ENCODE data around the gene FAT1. TPM values are rescaled to one million over a fixed set of nuclear protein-coding genes. Genes with fewer than 3 reads are reported as not detected.

The FAT1 gene
- total and polyA plus RNA-seq, 9 of the 15 experiments (the other 6 are each of a cell fraction or from before 2014, with no cell fraction given), result 6.0 to 38.4 (median 21.4) TPM

- TF ChIP-seq ZNF778 (CRISPR knock-in tag; IDR thresholded peaks at IDR 0.05) (no peak), NFE2 (IDR thresholded peaks at IDR 0.05; ENCODE audit: low read depth) (no peak), DACH1 (IDR thresholded peaks at IDR 0.05; ENCODE audit: partially characterized antibody) (no peak), MBD1 (CRISPR knock-in tag; IDR thresholded peaks at IDR 0.05) (no peak), HCFC1 (IDR thresholded peaks at IDR 0.05; ENCODE audit: low read depth, low read length) (no peak), HNRNPK (IDR thresholded peaks at IDR 0.05; ENCODE audit: low read depth, low read length, poor library complexity, severe bottlenecking) (no peak), POLR2B (IDR thresholded peaks at IDR 0.05; ENCODE audit: low read depth, partially characterized antibody) (peak; percentile 34), XRCC3 (IDR thresholded peaks at IDR 0.05) (no peak), ZNF143 (CRISPR knock-in tag; IDR thresholded peaks at IDR 0.05) (no peak), CBX2 (IDR thresholded peaks at IDR 0.05; ENCODE audit: insufficient read depth, low read length, poor library complexity, severe bottlenecking) (no peak), U2AF2 (optimal IDR thresholded peaks at IDR 0.05; ENCODE audit: low read depth, low read length) (no peak), BHLHE40 (IDR thresholded peaks at IDR 0.05; ENCODE audit: low read length) (0 out of 2 replicates have a peak, but pooled peaks have one; percentile 28), BCOR (IDR thresholded peaks at IDR 0.05) (no peak), HNRNPH1 (optimal IDR thresholded peaks at IDR 0.05; ENCODE audit: low read depth, low read length) (no peak), SOX6 (IDR thresholded peaks at IDR 0.05) (no peak), MEF2D (tag; conservative IDR thresholded peaks at IDR 0.05; ENCODE audit: low read depth) (no peak), CHD2 (IDR thresholded peaks at IDR 0.05; ENCODE audit: low read depth, low read length) (peak; percentile 68), SIX5 (IDR thresholded peaks at IDR 0.05; ENCODE audit: borderline replicate concordance in 1 of 2, insufficient read depth in 1 of 2, low read depth in 1 of 2, low read length in 2 of 2) (no peak), ZNF224 (CRISPR knock-in tag; IDR thresholded peaks at IDR 0.05) (no peak), ZNF311 (CRISPR knock-in tag; IDR thresholded peaks at IDR 0.05) (no peak), BCLAF1 (IDR thresholded peaks at IDR 0.05; ENCODE audit: borderline replicate concordance in 1 of 2, control insufficient read depth in 1 of 2, low read depth in 2 of 2, low read length in 1 of 2) (no peak)
- TF ChIP-seq, protein P1, sequence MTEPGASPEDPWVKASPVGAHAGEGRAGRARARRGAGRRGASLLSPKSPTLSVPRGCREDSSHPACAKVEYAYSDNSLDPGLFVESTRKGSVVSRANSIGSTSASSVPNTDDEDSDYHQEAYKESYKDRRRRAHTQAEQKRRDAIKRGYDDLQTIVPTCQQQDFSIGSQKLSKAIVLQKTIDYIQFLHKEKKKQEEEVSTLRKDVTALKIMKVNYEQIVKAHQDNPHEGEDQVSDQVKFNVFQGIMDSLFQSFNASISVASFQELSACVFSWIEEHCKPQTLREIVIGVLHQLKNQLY (CRISPR knock-in tag; conservative IDR thresholded peaks at IDR 0.05), result no peak
- TF ChIP-seq, protein P2, sequence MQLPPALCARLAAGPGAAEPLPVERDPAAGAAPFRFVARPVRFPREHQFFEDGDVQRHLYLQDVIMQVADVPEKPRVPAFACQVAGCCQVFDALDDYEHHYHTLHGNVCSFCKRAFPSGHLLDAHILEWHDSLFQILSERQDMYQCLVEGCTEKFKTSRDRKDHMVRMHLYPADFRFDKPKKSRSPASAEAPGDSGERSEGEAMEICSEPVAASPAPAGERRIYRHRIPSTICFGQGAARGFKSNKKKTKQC (CRISPR knock-in tag; IDR thresholded peaks at IDR 0.05), result no peak; the same call in 1 of the 2 replicates
Measured at GRCh38 chr4:186723292-186724057, at the start of gene FAT1 (continued).
